ENCODE results near the gene WWOX.

Gene WWOX

DNA sequence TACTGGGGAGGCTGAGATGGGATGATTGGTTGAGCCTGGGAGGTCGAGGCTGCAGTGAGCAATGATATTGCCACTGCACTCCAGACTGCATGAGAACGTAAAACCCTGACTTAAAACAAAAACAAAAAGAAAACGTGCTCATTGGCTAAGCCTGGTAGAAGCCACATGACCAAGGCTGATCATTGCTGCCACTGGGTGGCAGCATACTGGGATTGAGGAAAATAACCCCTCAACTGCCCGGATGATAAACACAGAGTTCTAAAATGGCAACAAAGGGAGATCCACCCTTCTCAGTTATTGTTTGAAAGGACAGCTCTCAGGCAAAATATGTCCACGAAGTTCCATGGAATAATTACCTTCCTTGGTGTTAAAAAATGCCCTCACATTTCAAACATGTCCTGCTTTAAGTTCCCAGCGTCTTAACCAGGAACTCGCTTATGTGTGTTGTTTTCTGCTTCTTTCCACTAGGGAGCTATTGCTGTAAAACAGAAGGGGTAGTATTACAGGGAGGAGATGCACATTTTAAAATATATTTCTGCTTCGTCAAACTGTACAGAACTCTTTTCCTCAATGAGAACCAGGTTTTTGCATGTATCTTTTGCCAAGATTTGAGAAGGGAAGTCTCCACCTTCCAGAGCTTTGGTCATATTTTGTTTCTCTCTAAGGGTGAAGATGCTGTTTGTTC, 825.8 kb downstream of the WWOX start:
- WGBS, 2 experiments (ENCODE audit: insufficient coverage in 2 of 2) = 44 to 84% methylated on average over 2 to 5 of the region's 8 CpGs
- H3K4me1 ChIP-seq (ENCODE audit: control insufficient read depth, insufficient read depth, low read length, poor library complexity, severe bottlenecking) = no peaks in the 10 kb centered on the region
- no peak overlapping the region for H3K4me3 ChIP-seq (ENCODE audit: extremely low read depth, insufficient read depth, low read length, poor library complexity, severe bottlenecking)

DNA sequence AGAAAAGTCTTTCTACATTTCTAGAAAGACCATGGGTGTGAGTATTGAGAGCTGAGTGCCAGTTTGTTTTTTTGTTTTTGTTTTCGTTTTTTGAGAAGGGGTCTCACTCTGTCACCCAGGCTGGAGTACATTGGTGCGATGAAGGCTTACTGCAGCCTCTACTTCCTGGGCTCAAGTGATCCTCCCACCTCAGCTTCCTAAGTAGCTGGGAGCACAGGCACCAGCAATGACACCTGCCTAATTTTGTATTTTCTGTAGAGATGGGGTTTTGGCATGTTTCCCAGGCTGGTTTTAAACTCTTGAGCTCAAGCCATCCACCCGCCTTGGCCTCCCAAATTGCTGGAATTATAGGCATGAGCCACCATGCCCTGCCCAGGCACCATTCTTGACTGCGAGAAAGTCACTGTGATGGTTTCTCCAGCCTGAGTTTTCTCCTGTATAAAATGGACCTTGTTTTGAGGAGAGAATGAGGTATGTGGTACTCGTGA, 827.3 kb downstream of the WWOX start:
- Histone ChIP-seq H3K27ac (ENCODE audit: low read depth, low read length, severe bottlenecking) (no peak overlapping the region), H3K4me1 (ENCODE audit: control insufficient read depth, insufficient read depth, low read length, poor library complexity, severe bottlenecking) (no peaks in the 10 kb centered on the region), H3K9me3 (ENCODE audit: control insufficient read depth, low read length) (peaks cover 7% of the 10 kb centered on the region), H3K36me3 (ENCODE audit: control insufficient read depth, insufficient read depth, low read length) (no peaks in the 10 kb centered on the region), H3K4me3 (ENCODE audit: extremely low read depth, insufficient read depth, low read length, poor library complexity, severe bottlenecking) (no peak overlapping the region)
- WGBS, 2 experiments (ENCODE audit: insufficient coverage in 2 of 2) = 90 to 97% methylated on average over 4 of the region's 5 CpGs

More for the DNA sequence above, 825.8 kb downstream of the WWOX start:
- Histone ChIP-seq H3K9me3 (ENCODE audit: control insufficient read depth, low read length) (peaks cover 13% of the 10 kb centered on the region), H3K27ac (ENCODE audit: low read depth, low read length, severe bottlenecking) (no peak overlapping the region), H3K36me3 (ENCODE audit: control insufficient read depth, insufficient read depth, low read length) (no peaks in the 10 kb centered on the region)

DNA sequence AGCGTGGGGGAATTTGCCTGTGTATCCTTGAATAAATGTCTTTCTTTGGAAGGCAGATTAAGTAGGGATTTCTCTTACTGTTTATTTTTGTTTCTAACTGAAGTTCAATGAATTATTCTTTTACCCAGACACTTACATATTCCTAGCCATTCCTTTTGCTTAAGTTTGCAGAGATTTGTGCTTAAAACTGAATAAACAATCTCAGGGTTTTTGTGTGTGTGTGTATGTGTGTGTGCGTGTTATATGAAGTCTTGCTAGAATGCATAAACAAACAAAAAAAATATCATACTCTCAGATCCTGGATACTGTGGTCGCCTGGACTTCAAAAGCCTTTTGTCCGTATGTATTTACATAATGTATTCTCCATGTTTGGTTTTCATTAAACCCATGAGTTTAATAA, 828.3 kb downstream of the WWOX start:
- WGBS, 2 experiments (ENCODE audit: insufficient coverage in 2 of 2) = no CpG with 5 or more reads among the region's 4 CpGs

DNA sequence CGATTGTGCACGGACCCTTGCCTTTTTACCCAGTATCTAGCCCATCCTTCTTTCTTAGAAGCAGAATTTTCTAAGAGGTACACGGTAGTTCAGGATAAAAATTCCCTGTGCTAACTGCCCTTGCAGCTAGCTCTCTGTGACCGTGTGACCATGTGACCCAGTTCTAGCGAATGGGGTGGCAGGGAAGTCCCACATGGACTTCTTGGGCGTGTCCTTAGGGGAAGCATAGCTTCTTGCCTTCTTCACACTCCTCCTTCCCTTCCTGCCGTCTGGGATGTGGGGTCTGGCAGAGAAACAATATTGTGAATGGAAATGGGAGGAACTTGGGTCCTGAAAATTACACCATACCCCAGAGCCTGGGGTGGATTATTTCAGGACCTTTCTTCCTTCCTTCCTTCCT, 830.4 kb downstream of the WWOX start:
- H3K36me3 ChIP-seq (ENCODE audit: control insufficient read depth, insufficient read depth, low read length) = no peaks in the 10 kb centered on the region
- no peak overlapping the region for H3K27ac ChIP-seq (ENCODE audit: low read depth, low read length, severe bottlenecking)
- no peak overlapping the region for H3K4me3 ChIP-seq (ENCODE audit: extremely low read depth, insufficient read depth, low read length, poor library complexity, severe bottlenecking)
- 86 to 91% methylated on average over 5 of the region's 7 CpGs for WGBS, 2 experiments (ENCODE audit: insufficient coverage in 2 of 2)
- no peaks in the 10 kb centered on the region for H3K9me3 ChIP-seq (ENCODE audit: control insufficient read depth, low read length)
- no peaks in the 10 kb centered on the region for H3K4me1 ChIP-seq (ENCODE audit: control insufficient read depth, insufficient read depth, low read length, poor library complexity, severe bottlenecking)

More for the DNA sequence above, 828.3 kb downstream of the WWOX start:
- Histone ChIP-seq H3K4me1 (ENCODE audit: control insufficient read depth, insufficient read depth, low read length, poor library complexity, severe bottlenecking) (no peaks in the 10 kb centered on the region), H3K36me3 (ENCODE audit: control insufficient read depth, insufficient read depth, low read length) (no peaks in the 10 kb centered on the region), H3K9me3 (ENCODE audit: control insufficient read depth, low read length) (no peaks in the 10 kb centered on the region), H3K27ac (ENCODE audit: low read depth, low read length, severe bottlenecking) (no peak overlapping the region), H3K4me3 (ENCODE audit: extremely low read depth, insufficient read depth, low read length, poor library complexity, severe bottlenecking) (no peak overlapping the region)

DNA sequence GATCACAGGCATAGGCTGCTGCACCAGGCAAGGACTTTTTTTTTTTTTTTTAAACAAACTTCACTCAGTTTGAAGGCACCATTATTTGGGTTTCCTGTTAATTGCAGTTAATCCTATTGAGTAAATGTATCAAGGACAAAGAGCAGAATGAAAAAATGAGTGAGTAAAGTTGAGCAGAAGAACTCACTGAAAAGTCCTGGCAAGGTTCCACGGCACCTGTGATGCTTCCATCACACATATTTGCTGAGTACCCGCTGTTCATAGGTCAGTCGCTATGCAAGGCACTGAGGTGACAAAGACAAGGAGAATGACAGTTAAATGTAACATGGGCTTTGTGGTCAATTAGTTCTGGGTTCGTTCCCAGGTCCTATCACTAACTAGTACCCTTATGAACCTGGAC, 831.1 kb downstream of the WWOX start:
- H3K36me3 ChIP-seq (ENCODE audit: control insufficient read depth, insufficient read depth, low read length) = no peaks in the 10 kb centered on the region
- H3K27ac ChIP-seq (ENCODE audit: low read depth, low read length, severe bottlenecking) = no peak overlapping the region
- no peaks in the 10 kb centered on the region for H3K9me3 ChIP-seq (ENCODE audit: control insufficient read depth, low read length)
- no peak overlapping the region for H3K4me3 ChIP-seq (ENCODE audit: extremely low read depth, insufficient read depth, low read length, poor library complexity, severe bottlenecking)
- 97 to 100% methylated on average over 2 to 3 of the region's 4 CpGs for WGBS, 2 experiments (ENCODE audit: insufficient coverage in 2 of 2)
- H3K4me1 ChIP-seq (ENCODE audit: control insufficient read depth, insufficient read depth, low read length, poor library complexity, severe bottlenecking) = no peaks in the 10 kb centered on the region

DNA sequence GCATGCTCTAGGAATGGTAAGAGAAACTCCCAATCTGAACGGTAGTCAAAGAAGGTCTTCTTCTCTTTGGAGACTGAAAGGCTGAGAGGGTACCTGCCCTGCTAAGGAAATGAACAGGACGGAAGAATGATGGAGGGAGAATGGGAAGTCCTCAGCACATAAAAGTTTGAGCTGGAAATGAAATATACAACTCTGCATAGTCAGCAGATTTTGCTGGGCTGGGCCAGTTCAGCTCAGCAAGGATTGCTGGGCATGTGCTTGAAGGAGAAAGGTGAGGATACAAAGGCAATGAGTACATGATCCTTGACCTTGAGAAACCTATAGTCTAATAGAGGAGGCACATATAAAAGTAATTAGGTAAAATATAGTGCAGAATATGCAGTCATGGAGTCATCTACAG, 831.8 kb downstream of the WWOX start:
- H3K9me3 ChIP-seq (ENCODE audit: control insufficient read depth, low read length) = no peaks in the 10 kb centered on the region
- WGBS, 2 experiments (ENCODE audit: insufficient coverage in 2 of 2) = 89 to 92% methylated on average over 1 to 2 of the region's 2 CpGs
- H3K36me3 ChIP-seq (ENCODE audit: control insufficient read depth, insufficient read depth, low read length) = no peaks in the 10 kb centered on the region
- H3K4me3 ChIP-seq (ENCODE audit: extremely low read depth, insufficient read depth, low read length, poor library complexity, severe bottlenecking) = no peak overlapping the region
- H3K4me1 ChIP-seq (ENCODE audit: control insufficient read depth, insufficient read depth, low read length, poor library complexity, severe bottlenecking) = no peaks in the 10 kb centered on the region
- no peak overlapping the region for H3K27ac ChIP-seq (ENCODE audit: low read depth, low read length, severe bottlenecking)

DNA sequence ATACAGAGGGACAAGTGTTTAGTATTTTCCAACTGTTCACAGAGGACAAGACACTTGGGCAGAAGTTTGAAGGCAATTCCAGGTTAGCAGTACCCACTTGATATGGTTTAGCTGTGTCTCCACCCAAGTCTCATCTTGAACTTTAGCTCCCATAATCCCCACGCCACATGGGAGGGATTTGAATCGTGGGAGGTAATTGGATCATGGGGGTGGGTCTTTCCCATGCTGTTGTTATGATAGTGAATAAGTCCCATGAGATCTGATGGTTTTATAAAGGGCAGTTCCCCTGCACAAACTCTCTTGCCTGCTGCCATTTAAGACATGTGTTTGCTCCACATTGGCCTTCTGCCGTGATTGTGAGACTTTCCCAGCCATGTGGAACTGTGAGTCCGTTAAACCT, 832.2 kb downstream of the WWOX start:
- 83 to 86% methylated on average over 2 to 4 of the region's 4 CpGs for WGBS, 2 experiments (ENCODE audit: insufficient coverage in 2 of 2)
- Histone ChIP-seq H3K27ac (ENCODE audit: low read depth, low read length, severe bottlenecking) (no peak overlapping the region), H3K4me1 (ENCODE audit: control insufficient read depth, insufficient read depth, low read length, poor library complexity, severe bottlenecking) (no peaks in the 10 kb centered on the region), H3K36me3 (ENCODE audit: control insufficient read depth, insufficient read depth, low read length) (no peaks in the 10 kb centered on the region), H3K4me3 (ENCODE audit: extremely low read depth, insufficient read depth, low read length, poor library complexity, severe bottlenecking) (no peak overlapping the region), H3K9me3 (ENCODE audit: control insufficient read depth, low read length) (no peaks in the 10 kb centered on the region)

DNA sequence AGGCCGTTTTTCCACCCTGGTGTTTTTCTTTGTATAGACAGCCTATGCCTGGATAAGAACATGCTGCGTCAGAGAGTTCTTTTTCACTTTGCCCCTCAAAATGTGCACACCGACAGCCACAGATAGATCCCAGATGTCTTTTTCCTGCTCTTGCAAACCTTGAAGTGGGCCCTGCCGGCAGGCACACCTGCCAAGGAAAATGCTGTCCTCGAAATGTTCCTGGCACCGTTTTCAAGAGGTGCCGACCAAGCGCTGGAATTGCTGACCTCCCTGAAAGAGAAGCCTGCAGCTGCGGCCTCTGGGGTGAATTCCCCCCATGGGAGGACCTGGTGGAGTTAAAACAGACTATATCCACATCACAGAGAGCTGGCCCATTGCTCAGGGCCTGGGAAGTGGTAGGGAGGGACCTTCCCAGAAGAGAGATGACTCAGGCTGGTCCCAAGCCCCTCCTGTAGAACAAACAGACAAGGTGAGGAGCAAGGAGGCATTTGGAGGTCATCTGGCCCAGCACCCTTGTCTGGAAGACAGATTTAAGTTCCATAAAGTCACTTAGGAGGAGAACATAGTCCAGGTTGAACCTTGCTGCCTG, 833.0 kb downstream of the WWOX start:
- 94 to 97% methylated on average over 7 to 9 of the region's 9 CpGs for WGBS, 2 experiments (ENCODE audit: insufficient coverage in 2 of 2)
- Histone ChIP-seq H3K4me3 (ENCODE audit: extremely low read depth, insufficient read depth, low read length, poor library complexity, severe bottlenecking) (no peak overlapping the region), H3K9me3 (ENCODE audit: control insufficient read depth, low read length) (no peaks in the 10 kb centered on the region), H3K36me3 (ENCODE audit: control insufficient read depth, insufficient read depth, low read length) (no peaks in the 10 kb centered on the region), H3K4me1 (ENCODE audit: control insufficient read depth, insufficient read depth, low read length, poor library complexity, severe bottlenecking) (no peaks in the 10 kb centered on the region), H3K27ac (ENCODE audit: low read depth, low read length, severe bottlenecking) (no peak overlapping the region)

DNA sequence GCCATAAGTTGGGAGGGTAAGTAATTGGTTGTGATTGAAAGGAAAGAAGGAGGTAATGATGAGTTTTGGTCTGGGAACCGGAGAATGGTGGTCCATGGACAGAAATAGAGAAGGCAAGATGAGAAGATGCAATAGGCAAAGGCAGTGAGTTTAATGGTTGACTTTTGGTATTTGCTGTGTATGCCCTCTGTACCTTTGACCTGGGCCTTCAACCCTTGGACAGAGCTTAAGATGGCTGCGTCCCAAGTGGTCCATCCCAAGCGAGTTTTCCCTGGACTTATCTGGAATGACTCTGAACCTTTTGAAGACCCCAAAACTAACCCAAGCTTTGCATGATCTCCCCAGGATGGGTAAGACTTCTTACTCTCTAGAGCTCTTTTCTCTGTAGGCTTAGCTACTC, 836.6 kb downstream of the WWOX start:
- 93 to 94% methylated on average over 3 of the region's 3 CpGs for WGBS, 2 experiments (ENCODE audit: insufficient coverage in 2 of 2)
- no peaks in the 10 kb centered on the region for H3K4me1 ChIP-seq (ENCODE audit: control insufficient read depth, insufficient read depth, low read length, poor library complexity, severe bottlenecking)
- H3K9me3 ChIP-seq (ENCODE audit: control insufficient read depth, low read length) = no peaks in the 10 kb centered on the region
- H3K36me3 ChIP-seq (ENCODE audit: control insufficient read depth, insufficient read depth, low read length) = no peaks in the 10 kb centered on the region
- no peak overlapping the region for H3K27ac ChIP-seq (ENCODE audit: low read depth, low read length, severe bottlenecking)
- no peak overlapping the region for H3K4me3 ChIP-seq (ENCODE audit: extremely low read depth, insufficient read depth, low read length, poor library complexity, severe bottlenecking)

DNA sequence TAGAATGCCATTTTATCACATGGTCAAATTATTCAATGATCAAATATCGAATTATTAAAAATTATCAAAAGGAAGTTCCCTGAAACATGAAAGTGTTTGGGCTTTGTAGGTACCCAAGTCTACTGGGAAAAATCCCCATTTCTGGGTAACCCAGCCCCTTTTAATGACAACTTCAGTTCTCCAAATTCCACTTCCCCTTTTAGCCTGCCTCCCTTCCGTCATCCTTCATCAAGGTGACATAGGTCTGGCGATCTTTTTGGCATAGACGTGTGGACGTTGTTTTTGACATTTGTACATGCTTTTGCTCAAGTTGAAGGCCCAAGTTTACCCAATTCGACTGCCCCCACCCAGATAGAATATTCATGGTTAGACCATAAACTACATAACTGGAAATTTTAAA, 840.1 kb downstream of the WWOX start:
- no peaks in the 10 kb centered on the region for H3K9me3 ChIP-seq (ENCODE audit: control insufficient read depth, low read length)
- no peak overlapping the region for H3K27ac ChIP-seq (ENCODE audit: low read depth, low read length, severe bottlenecking)
- 93 to 98% methylated on average over 3 to 4 of the region's 6 CpGs for WGBS, 2 experiments (ENCODE audit: insufficient coverage in 2 of 2)
- no peak overlapping the region for H3K4me3 ChIP-seq (ENCODE audit: extremely low read depth, insufficient read depth, low read length, poor library complexity, severe bottlenecking)
- H3K36me3 ChIP-seq (ENCODE audit: control insufficient read depth, insufficient read depth, low read length) = no peaks in the 10 kb centered on the region
- H3K4me1 ChIP-seq (ENCODE audit: control insufficient read depth, insufficient read depth, low read length, poor library complexity, severe bottlenecking) = no peaks in the 10 kb centered on the region

DNA sequence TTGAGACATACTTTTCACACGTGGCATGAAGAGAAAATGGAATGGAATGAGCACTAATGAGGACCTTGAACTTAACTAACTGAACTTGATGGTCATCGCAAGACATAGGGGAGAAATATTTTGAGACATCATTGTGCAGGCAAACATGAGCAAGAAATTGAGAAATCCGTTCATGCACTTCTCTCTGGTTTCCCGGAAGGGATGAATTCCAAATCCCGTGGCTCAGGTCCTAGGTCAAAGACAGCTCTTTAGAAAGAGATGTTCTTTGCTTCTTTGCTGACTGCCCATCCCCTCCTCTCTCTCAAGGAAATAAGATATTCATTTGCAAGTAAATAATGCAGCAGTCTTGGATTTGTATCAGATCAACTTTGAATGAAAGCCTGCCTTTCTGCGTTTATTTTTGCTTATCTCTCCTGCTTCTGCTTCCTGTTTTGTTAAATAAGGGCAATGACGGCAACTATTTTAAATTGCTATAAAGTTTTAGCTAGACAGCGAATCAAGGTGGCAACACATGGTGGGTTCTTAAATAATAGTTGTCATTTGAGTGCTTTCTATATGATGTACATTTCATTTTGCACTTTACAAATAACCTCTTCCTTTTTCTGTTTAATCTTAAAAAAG, 843.3 kb downstream of the WWOX start:
- Histone ChIP-seq H3K4me3 (ENCODE audit: extremely low read depth, insufficient read depth, low read length, poor library complexity, severe bottlenecking) (no peak overlapping the region), H3K4me1 (ENCODE audit: control insufficient read depth, insufficient read depth, low read length, poor library complexity, severe bottlenecking) (no peaks in the 10 kb centered on the region), H3K27ac (ENCODE audit: low read depth, low read length, severe bottlenecking) (no peak overlapping the region), H3K36me3 (ENCODE audit: control insufficient read depth, insufficient read depth, low read length) (no peaks in the 10 kb centered on the region), H3K9me3 (ENCODE audit: control insufficient read depth, low read length) (no peaks in the 10 kb centered on the region)
- WGBS, 2 experiments (ENCODE audit: insufficient coverage in 2 of 2) = 80 to 83% methylated on average over 4 to 5 of the region's 8 CpGs
